Nephron (organoid): ENCODE results near the gene GDF2.
A peak's percentile ranks its signal among the peaks of the same experiment; 100 is the strongest.

ENCODE experiments used
- H3K27ac Mint-ChIP-seq, 3 experiments: 2 replicates each; pipeline ENCODE4 v1.8.0; 2020; ENCODE audit warnings: mixed read lengths in 3 of 3, mild to moderate bottlenecking in 2 of 3, moderate library complexity in 1 of 3
- H3K27me3 Mint-ChIP-seq: 2 replicates; pipeline ENCODE4 v1.8.0; 2021; ENCODE audit warnings: low read depth, mild to moderate bottlenecking, moderate library complexity, mixed read lengths
- H3K36me3 Mint-ChIP-seq: 2 replicates; pipeline ENCODE4 v1.8.0; 2020; ENCODE audit warnings: low read depth, mixed read lengths
- H3K4me1 Mint-ChIP-seq: 2 replicates; pipeline ENCODE4 v1.8.0; 2020; ENCODE audit warnings: mixed read lengths
- H3K4me3 Mint-ChIP-seq, 3 experiments: 2 replicates each; pipeline ENCODE4 v1.8.0; 2020; ENCODE audit warnings: mild to moderate bottlenecking in 3 of 3, mixed read lengths in 3 of 3, moderate library complexity in 2 of 3
- H3K9me3 Mint-ChIP-seq: 2 replicates; pipeline ENCODE4 v1.8.0; 2020; ENCODE audit warnings: mixed read lengths
- TF ChIP-seq, protein P1 (sequence below), 3 experiments: fragments of 200-600 bp; sonication (generic); IDR thresholded peaks; one replicate each; pipeline ENCODE4 v1.5.0; 2021; ENCODE audit warnings: antibody characterized with exemption in 3 of 3; ENCODE audit not compliant: unreplicated experiment in 3 of 3

GDF2 gene

DNA sequence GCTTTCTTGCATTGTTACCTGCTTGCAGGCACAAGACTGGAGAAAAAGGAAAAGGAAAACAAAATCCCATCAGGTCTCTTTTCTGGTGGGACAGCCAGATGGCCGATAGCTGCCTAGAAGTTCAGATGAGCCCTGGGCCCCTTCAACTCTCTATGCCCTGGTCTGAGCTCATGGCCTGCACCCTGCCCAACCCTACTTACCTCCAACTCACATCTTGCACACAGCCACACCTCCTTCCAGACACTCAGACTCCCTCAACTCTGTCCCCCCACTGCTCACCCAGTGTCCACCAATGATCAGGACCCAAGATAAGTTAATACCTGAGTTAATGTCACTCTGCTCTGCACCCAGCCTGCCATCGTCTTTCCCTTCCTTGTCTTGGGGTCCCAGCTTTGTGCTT is 36.8 kb downstream of the GDF2 start:
- Mint-ChIP-seq H3K4me1 (peaks cover 2% of the 10 kb centered on the region), H3K9me3 (no peaks in the 10 kb centered on the region), H3K36me3 (no peaks in the 10 kb centered on the region), H3K4me3 (no peak overlapping the region), H3K27me3 (peaks cover 10% of the 10 kb centered on the region), H3K27ac (no peak overlapping the region)
- TF ChIP-seq, protein P1, sequence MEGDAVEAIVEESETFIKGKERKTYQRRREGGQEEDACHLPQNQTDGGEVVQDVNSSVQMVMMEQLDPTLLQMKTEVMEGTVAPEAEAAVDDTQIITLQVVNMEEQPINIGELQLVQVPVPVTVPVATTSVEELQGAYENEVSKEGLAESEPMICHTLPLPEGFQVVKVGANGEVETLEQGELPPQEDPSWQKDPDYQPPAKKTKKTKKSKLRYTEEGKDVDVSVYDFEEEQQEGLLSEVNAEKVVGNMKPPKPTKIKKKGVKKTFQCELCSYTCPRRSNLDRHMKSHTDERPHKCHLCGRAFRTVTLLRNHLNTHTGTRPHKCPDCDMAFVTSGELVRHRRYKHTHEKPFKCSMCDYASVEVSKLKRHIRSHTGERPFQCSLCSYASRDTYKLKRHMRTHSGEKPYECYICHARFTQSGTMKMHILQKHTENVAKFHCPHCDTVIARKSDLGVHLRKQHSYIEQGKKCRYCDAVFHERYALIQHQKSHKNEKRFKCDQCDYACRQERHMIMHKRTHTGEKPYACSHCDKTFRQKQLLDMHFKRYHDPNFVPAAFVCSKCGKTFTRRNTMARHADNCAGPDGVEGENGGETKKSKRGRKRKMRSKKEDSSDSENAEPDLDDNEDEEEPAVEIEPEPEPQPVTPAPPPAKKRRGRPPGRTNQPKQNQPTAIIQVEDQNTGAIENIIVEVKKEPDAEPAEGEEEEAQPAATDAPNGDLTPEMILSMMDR (IDR thresholded peaks at IDR 0.05; ENCODE audit: unreplicated experiment in 3 of 3): no peak

DNA sequence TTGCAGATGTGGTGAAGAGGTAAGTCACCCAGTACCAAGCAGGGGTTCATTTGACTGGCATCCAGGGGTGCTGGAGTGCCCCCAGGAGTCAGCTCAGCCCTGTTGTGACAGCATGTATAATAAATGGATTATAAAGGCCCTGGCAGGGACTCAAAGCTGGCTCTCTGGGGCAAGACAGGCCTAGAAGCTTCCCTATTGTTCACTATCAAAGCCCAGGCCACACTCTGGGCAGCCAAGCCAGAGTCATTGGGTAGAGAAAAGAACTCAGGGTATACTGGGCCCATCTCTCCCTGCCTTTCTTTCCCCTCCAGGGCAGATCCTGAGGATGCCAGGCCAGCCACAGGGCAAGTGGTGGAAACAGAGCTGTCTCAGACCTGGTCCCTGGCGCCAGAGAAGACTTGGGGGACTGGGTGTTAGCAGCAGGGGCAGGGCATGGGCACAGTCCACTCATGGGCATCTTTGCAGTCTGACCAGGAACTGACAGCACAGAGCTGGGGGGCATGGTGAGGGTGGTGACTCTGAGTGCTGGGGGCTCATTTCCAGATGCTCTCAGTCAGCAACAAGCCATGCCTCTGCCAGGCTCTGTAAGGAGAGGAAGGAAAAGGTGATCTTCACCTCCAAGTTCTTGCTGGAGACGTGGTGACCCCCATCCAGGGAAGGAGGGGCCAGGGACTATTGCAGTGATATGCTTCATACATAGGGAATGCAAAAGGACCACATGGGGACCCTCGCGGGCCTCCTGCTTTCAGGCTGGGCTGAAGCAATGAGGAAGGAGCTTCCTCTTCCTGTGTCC is 37.6 kb downstream of the GDF2 start:
- Mint-ChIP-seq H3K4me3 (no peak overlapping the region), H3K9me3 (no peaks in the 10 kb centered on the region), H3K27me3 (peaks cover 8% of the 10 kb centered on the region), H3K4me1 (peaks cover 6% of the 10 kb centered on the region), H3K36me3 (no peaks in the 10 kb centered on the region), H3K27ac (no peak overlapping the region)
- TF ChIP-seq, protein P1 (IDR thresholded peaks at IDR 0.05; ENCODE audit: unreplicated experiment in 3 of 3): no peak

DNA sequence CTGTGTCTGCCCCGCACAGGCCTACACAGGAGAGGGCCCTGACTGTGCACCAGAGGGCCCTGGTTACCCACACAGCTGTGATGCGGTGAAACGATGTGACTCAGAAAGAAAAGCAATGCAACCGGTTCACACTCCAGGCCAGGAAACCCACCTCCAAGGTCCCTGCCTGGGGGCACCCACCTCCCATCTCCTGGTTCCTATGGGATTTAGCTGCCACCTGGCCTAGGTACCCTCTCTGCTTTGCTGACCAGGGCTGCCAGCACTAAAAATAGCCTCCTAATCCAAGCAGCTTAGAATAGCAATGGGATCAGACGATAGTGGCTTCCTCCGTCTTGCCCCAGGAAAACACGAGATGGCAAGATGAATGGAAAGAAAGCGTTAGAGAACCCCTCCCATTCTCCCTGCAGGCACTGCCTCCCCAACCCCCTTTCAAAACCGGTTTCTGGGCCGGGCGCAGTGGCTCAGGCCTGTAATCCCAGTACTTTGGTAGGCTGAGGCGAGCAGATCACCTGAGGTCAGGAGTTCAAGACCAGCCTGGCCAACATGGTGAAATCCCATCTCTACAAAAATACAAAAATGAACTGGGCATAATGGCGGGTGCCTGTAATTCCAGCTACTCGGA is 38.3 kb downstream of the GDF2 start:
- no peak overlapping the region for H3K4me3 Mint-ChIP-seq
- no peak overlapping the region for H3K27ac Mint-ChIP-seq
- TF ChIP-seq, protein P1 (IDR thresholded peaks at IDR 0.05; ENCODE audit: unreplicated experiment in 3 of 3): no peak
- H3K36me3 Mint-ChIP-seq: no peaks in the 10 kb centered on the region
- H3K27me3 Mint-ChIP-seq: peaks cover 8% of the 10 kb centered on the region
- H3K4me1 Mint-ChIP-seq: peaks cover 6% of the 10 kb centered on the region
- H3K9me3 Mint-ChIP-seq: no peaks in the 10 kb centered on the region

DNA sequence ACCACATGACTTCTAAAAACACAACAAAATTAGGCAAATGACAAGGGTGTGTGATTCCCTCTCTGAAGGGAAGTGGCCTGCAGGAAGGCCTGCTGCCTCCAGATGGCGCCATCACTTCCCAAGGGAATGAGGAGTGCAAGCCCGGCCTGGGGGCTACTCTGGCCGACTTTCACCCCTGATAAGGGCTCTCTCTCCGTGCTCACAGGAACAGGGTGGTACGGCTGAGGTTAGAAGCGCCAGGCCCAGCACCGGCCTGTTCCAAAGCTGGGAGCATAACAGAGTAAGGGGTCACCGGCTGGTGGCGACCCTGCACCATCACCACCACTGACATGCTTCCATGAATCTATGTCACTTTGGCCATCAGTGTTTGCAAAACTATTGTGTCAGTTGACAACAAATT is 39.0 kb downstream of the GDF2 start:
- peaks cover 6% of the 10 kb centered on the region for H3K4me1 Mint-ChIP-seq
- H3K36me3 Mint-ChIP-seq: no peaks in the 10 kb centered on the region
- no peak overlapping the region for H3K27ac Mint-ChIP-seq
- no peak overlapping the region for H3K4me3 Mint-ChIP-seq
- TF ChIP-seq, protein P1 (IDR thresholded peaks at IDR 0.05; ENCODE audit: unreplicated experiment in 3 of 3): peak; percentile 56 to 64 (median 60)
- peaks cover 8% of the 10 kb centered on the region for H3K27me3 Mint-ChIP-seq
- H3K9me3 Mint-ChIP-seq: no peaks in the 10 kb centered on the region

DNA sequence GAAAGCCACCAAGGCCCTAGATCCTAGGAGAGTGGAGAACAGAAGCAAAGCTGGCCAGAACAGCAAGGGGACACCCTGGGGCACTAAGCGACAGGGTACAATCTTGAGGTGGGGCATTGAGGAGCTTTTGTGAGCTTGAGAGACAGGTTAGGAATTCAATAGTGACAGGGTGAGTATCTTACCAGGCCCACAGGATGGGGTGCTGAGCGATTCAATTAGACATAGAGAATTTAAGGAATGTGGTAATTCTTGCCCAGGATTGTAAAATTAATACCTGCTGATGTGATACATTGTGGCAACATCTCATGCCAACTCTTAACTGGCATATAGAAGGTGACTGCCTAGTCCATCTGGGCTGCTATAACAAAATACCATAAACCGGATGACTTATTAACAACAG is 39.9 kb downstream of the GDF2 start:
- H3K4me3 Mint-ChIP-seq: no peak overlapping the region
- H3K27ac Mint-ChIP-seq: no peak overlapping the region
- no peaks in the 10 kb centered on the region for H3K9me3 Mint-ChIP-seq
- no peaks in the 10 kb centered on the region for H3K36me3 Mint-ChIP-seq
- TF ChIP-seq, protein P1 (IDR thresholded peaks at IDR 0.05; ENCODE audit: unreplicated experiment in 3 of 3): no peak
- peaks cover 13% of the 10 kb centered on the region for H3K27me3 Mint-ChIP-seq
- peaks cover 6% of the 10 kb centered on the region for H3K4me1 Mint-ChIP-seq
